ENCODE data around the gene SMPDL3B.

The SMPDL3B gene

DNA sequence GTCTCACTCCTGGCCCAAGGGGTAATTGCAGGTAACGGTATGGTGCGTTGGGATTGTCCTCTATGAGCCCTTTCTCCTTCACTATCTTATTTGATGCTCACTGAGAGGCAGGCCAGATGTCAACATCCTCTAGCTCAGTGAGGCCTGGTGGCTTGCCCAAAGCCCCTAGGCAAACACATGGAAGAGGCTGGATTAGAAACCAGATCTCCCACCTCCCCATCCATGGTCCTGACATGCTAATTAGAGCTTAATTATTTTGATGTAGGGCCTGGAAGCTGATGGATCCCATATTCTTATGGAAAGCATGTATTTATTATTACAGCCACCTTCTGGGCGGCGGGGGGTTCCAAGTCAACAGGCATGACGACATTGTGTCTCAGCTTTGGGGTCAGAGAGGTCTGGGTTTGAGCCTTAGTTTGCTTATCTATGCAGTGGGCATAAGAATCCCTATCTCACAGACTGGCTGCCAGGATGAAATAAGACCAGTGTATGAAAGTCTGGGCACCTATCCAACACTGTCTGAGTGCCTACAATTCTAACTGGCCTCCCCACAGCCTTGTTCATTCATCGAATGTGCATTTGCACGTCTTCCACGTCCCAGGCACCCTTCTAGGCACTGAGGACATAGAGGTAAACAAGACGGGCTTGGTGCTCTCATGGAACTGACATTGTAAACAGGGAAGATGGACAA is 6.2 kb downstream of the SMPDL3B start:
- DNase-seq, result no peak

- no peak for DNase-seq
These were observed 7.1 kb downstream of the SMPDL3B start for GRCh38 chr1:27941671-27942540.

- no peak for DNase-seq
These were observed 10.2 kb downstream of the SMPDL3B start for GRCh38 chr1:27945020-27945419.

DNA sequence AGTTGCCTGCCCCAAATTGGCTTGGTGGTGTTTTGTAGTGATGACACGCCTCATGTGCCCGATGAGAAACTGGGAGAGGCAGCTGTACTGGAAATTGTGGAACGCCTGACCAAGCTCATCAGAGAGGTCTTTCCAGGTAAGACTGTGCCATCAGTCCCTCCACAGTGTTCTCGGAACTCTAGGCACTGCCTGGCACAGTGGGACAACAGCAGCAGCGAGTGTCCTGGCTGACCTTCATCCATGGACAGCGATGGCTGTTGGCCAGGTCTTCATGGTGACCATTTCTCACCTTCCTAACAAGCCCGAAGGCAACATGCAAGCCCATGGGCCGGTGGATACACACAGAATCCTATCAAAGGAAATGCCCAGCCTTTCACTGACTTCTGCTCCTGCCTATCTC is 14.2 kb downstream of the SMPDL3B start:
- no peak for DNase-seq

DNA sequence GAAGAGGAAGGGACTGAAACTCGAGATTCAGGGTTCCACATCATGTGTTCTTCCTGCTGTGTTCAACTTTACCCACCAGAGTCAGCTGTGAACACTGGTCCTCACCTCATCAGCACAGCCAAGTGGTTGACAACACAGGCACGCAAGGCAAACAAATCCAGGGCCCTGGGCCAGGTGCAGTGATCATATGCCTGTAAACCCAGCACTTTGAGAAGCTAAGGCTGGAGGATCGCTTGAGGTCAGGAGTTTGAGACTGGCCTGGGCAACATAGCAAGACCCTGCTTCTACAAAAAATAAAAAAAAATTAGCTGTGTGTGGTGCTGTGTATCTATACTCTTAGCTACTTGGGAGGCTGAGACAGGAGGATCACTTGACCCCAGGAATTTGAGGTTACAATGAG is 16.6 kb downstream of the SMPDL3B start:
- no peak for DNase-seq

- no peak for DNase-seq
These were observed 17.3 kb downstream of the SMPDL3B start for GRCh38 chr1:27952147-27952546.

DNA sequence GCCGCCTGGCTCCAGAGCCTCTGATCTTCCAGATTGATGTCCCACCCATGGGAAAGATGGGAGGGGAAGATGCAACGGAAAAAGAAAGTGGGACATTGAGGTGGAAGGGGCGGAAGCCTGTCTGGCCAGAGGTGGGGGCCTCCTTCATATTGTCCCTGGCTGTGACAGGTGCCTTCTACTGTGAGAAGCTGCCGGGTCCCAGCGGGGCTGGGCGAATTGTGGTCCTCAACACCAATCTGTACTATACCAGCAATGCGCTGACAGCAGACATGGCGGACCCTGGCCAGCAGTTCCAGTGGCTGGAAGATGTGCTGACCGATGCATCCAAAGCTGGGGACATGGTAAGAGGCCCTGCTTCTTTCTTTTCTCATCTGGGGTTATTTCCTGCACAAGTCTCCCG is 19.4 kb downstream of the SMPDL3B start:
- DNase-seq, result no peak

DNA sequence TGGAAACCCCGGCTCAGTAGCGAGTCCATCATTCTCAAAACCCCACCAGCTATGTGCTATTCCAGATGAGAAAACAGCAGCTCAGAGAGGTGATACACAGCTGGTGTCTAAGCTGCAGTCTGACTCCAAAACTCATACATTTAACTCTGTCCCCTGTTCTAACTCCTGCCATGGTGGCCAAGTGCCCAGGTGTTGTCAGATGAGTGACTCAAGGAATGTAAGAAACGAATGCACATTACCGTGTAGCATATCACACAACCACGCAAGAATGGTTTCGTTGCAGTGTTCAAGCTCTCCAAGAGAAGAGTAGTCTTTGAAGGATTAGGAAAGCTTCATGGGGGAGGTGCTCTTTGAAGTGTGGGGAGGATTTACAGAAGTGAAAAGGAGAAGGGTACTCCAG is 20.3 kb downstream of the SMPDL3B start:
- no peak for DNase-seq

DNA sequence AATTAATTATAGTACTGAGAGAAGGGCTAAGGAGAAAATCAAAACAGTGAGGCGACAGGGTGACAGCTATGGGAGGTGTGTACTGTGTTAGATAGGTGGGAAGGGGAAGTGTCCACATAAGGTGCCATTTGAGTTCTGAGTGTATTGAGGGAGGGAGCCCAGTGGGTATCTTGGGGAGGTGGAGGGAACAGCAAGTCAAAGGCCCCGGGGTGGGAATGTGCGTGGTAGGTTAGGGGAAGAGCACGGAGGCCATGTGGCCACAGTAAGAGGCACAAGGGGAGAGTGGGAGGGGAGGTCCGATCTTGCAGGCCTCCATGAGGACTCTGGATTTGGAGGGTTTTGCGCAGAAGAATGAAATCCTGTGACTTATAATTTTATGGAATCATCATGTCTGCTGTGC is 22.0 kb downstream of the SMPDL3B start:
- DNase-seq, result no peak

GRCh38 chr1:27957655-27958054 is 22.9 kb downstream of the SMPDL3B start:
- DNase-seq, result no peak

DNA sequence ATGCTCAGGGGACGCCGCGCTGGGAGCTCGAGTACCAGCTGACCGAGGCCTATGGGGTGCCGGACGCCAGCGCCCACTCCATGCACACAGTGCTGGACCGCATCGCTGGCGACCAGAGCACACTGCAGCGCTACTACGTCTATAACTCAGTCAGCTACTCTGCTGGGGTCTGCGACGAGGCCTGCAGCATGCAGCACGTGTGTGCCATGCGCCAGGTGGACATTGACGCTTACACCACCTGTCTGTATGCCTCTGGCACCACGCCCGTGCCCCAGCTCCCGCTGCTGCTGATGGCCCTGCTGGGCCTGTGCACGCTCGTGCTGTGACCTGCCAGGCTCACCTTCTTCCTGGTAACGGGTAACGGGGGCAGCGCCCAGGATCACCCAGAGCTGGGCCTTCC is 23.7 kb downstream of the SMPDL3B start:
- no peak for DNase-seq

- no peak for DNase-seq
These were observed 25.2 kb downstream of the SMPDL3B start, which contains the start of gene XKR8 for GRCh38 chr1:27959792-27960603. Gene XKR8 (plus strand): TSS chr1:27959973. CDS start chr1:27960070, 97 bp downstream.

- DNase-seq, result no peak
These were observed 26.2 kb downstream of the SMPDL3B start for GRCh38 chr1:27960762-27961645.

- DNase-seq, result no peak
These were observed 26.9 kb downstream of the SMPDL3B start for GRCh38 chr1:27961646-27962221.

GRCh38 chr1:27963393-27963792 is 28.6 kb downstream of the SMPDL3B start:
- no peak for DNase-seq

- DNase-seq, result no peak
These were observed 31.8 kb downstream of the SMPDL3B start for GRCh38 chr1:27966402-27967105.

DNA sequence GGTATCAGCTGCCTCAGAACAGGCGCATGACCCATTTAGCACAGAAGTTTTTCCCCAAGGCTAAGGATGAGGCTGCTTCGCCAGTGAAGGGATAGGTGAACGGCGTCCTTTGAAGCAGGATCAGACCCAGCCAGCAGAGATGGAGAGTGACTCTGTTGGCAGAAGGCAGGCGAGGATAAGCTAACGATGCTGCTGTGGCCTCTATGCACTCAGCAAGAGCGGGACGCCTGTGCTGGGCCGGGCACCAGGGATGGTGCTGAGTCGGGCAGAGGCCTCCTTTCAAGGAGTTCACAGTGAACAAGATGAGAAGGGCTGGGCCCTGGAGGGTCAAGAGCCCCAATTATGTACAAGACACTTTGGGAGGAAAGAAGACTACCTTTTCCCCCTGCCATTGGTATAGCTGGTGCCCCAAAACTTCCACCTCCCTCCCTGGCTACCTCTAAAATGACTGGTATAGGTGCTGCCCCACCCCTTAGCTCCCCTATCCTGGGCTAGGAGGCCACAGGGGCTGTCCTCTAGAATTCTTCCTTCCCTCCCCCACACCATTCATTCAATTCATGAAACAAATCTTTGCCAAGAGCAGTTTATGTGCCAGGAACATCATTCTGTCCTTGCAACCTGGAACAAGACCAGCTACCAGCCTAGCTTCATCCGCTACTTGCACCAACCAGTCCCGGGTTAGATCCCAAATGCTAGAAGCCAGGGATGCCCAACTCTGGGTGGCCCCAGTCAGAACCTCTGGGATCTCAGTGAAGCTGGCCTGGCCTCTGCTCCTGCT is 32.5 kb downstream of the SMPDL3B start:
- no peak for DNase-seq

DNA sequence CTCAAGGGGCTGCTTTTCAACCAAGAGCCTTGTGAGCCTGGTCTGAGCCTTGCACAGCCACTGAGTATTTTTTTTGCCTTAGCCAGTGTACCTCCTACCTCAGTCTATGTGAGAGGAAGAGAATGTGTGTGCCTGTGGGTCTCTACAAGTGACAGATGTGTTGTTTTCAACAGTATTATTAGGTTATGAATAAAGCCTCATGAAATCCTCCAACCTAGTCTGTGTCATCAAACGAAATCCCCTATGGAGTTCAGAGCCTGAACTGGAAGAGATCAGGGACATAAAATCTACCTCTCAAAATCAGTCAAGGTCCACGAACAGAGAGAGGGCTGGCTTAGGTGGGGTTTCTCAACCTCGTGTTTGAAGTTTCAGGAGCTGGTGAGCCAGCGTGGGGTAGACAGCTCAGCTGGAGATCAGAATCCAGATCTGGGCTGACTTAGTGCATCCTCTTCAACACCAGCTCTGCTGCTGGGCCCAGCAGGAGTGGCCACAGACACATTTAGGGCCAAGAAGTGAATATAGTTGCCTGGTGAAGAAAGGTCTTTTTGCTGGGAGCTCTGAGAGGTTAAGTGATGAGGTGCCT is 33.2 kb downstream of the SMPDL3B start:
- DNase-seq, result no peak

DNA sequence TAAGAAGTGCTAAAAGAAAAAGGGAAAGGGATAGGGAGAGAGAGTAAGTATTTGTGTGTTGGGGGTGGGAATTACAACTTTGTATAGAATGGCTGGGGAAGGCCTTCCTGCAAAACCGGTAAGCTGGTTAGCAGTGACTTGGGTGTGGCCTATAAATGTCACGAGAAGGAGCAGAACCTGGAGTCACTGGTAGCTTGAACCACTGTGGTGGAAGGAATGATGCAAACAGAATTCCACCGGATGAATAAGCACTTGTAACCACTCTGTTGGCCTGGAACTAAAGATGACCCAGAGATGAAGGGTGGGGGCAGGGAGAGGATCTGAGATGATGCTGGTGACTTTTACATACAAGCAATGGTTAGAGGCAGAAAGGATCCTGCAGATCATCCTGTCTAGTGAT is 33.9 kb downstream of the SMPDL3B start:
- DNase-seq, result no peak

- no peak for DNase-seq
These were observed 35.6 kb downstream of the SMPDL3B start for GRCh38 chr1:27970401-27970800.
